HepG2 (cell line): ENCODE measurements around the gene PTPN3.
"Not testable (repeated sequence)": the region's sequence is repeated elsewhere in the genome, so short reads cannot be mapped to it uniquely, and the experiment has no call there.

Experiments
- CBFB ChIP-seq: sonication (generic); formaldehyde crosslinking; IDR thresholded peaks from 2 replicates; pipeline ENCODE4 v1.4.0; 2020; ENCODE audit warnings: missing genetic modification reagents
- HNF4G ChIP-seq, 2 experiments: sonication (generic) in 1 of 2; formaldehyde crosslinking in 1 of 2; IDR thresholded peaks; 2 replicates each; pipeline versions ENCODE4 v1.4.0 to v1.6.1; 2011 to 2020; ENCODE audit warnings: borderline replicate concordance in 2 of 2, low read depth in 2 of 2, mild to moderate bottlenecking in 2 of 2, low read length in 1 of 2, missing genetic modification reagents in 1 of 2, moderate library complexity in 1 of 2
- NFYB ChIP-seq: sonication (generic); formaldehyde crosslinking; IDR thresholded peaks from 2 replicates; pipeline ENCODE4 v1.4.0; 2020; ENCODE audit warnings: missing genetic modification reagents
- PAWR ChIP-seq: sonication (generic); formaldehyde crosslinking; IDR thresholded peaks from 2 replicates; pipeline ENCODE4 v1.4.0; 2020; ENCODE audit warnings: missing genetic modification reagents, mild to moderate bottlenecking, borderline replicate concordance
- PAX8 ChIP-seq: sonication (generic); formaldehyde crosslinking; IDR thresholded peaks from 2 replicates; pipeline ENCODE4 v1.8.0; 2022; ENCODE audit warnings: mild to moderate bottlenecking, missing genetic modification reagents, borderline replicate concordance
- RAD21 ChIP-seq: fragments of 450-650 bp; formaldehyde crosslinking; IDR thresholded peaks from 2 replicates; pipeline ENCODE4 v1.5.0; 2020; ENCODE audit warnings: mild to moderate bottlenecking
- SRSF9 ChIP-seq: fragments of 200-400 bp; formaldehyde crosslinking; IDR thresholded peaks from 2 replicates; pipeline ENCODE4 v1.6.1; 2018; ENCODE audit warnings: borderline replicate concordance, mild to moderate bottlenecking, low read depth, low read length; ENCODE audit not compliant: insufficient read depth, poor library complexity, severe bottlenecking
- ZNF235 ChIP-seq: sonication (generic); formaldehyde crosslinking; IDR thresholded peaks from 2 replicates; pipeline ENCODE4 v1.8.1; 2023; ENCODE audit warnings: mild to moderate bottlenecking, missing genetic modification reagents, borderline replicate concordance
- ZNF3 ChIP-seq: IDR thresholded peaks from 2 replicates; pipeline ENCODE4 v1.7.0; 2017; ENCODE audit warnings: inconsistent platforms

GRCh38 chr9:109358968-109359603, 139.0 kb downstream of the PTPN3 start:
- not testable (repeated sequence) for TF ChIP-seq CBFB; ZNF3 (CRISPR knock-in tag); PAX8 (CRISPR knock-in tag); ZNF235 (CRISPR knock-in tag); PAWR; NFYB; SRSF9; RAD21; HNF4G (IDR thresholded peaks at IDR 0.05; ENCODE audit: borderline replicate concordance, low read depth, low read length); HNF4G (CRISPR knock-in tag; IDR thresholded peaks at IDR 0.05; ENCODE audit: borderline replicate concordance, low read depth)
